KMS-11 (cell line): ENCODE data around the gene SHTN1.

Source experiments
- H2AFZ ChIP-seq: fragments of 200-600 bp; sonication (generic); 2 replicates; pipeline ENCODE4 v1.6.1; 2016; ENCODE audit warnings: antibody characterized with exemption, mixed run types, low read depth
- H3K27ac ChIP-seq: fragments of 200-600 bp; sonication (generic); 2 replicates; pipeline ENCODE4 v1.6.1; 2016; ENCODE audit warnings: mild to moderate bottlenecking, mixed run types
- H3K27me3 ChIP-seq: fragments of 200-600 bp; sonication (generic); 2 replicates; pipeline ENCODE4 v1.6.1; 2017; ENCODE audit warnings: mild to moderate bottlenecking, low read depth, mixed run types, moderate library complexity; ENCODE audit not compliant: insufficient read depth
- H3K36me3 ChIP-seq: fragments of 200-600 bp; sonication (generic); 2 replicates; pipeline ENCODE4 v1.6.1; 2017; ENCODE audit warnings: mild to moderate bottlenecking, mixed run types; ENCODE audit not compliant: insufficient read depth
- H3K4me1 ChIP-seq: fragments of 200-600 bp; sonication (generic); 2 replicates; pipeline ENCODE4 v1.6.1; 2016; ENCODE audit warnings: mild to moderate bottlenecking, low read depth, mixed run types; ENCODE audit not compliant: poor library complexity, severe bottlenecking
- H3K4me2 ChIP-seq: fragments of 200-600 bp; sonication (generic); 2 replicates; pipeline ENCODE4 v1.7.0; 2016; ENCODE audit warnings: mild to moderate bottlenecking, mixed run types
- H3K4me3 ChIP-seq: fragments of 200-600 bp; sonication (generic); IDR thresholded peaks from 2 replicates; pipeline ENCODE4 v1.6.1; 2017; ENCODE audit warnings: low read depth, low read length, mixed read lengths; ENCODE audit not compliant: insufficient read depth
- H3K79me2 ChIP-seq: fragments of 200-600 bp; sonication (generic); 2 replicates; pipeline ENCODE4 v1.6.1; 2016; ENCODE audit warnings: low read depth, mixed run types; ENCODE audit not compliant: insufficient read depth
- H3K9ac ChIP-seq: fragments of 200-600 bp; sonication (generic); 2 replicates; pipeline ENCODE4 v1.6.1; 2016; ENCODE audit warnings: mild to moderate bottlenecking, mixed run types
- H4K20me1 ChIP-seq: fragments of 200-600 bp; sonication (generic); 2 replicates; pipeline ENCODE4 v1.6.1; 2016; ENCODE audit warnings: mild to moderate bottlenecking, mixed run types; ENCODE audit not compliant: insufficient read depth
- TF ChIP-seq, protein P1 (sequence below): fragments of 200-600 bp; sonication (generic); conservative IDR thresholded peaks from 2 replicates; pipeline ENCODE4 v1.6.1; 2017; ENCODE audit warnings: low read depth, mild to moderate bottlenecking, antibody characterized with exemption, low read length, moderate library complexity, mixed read lengths

Gene SHTN1

DNA sequence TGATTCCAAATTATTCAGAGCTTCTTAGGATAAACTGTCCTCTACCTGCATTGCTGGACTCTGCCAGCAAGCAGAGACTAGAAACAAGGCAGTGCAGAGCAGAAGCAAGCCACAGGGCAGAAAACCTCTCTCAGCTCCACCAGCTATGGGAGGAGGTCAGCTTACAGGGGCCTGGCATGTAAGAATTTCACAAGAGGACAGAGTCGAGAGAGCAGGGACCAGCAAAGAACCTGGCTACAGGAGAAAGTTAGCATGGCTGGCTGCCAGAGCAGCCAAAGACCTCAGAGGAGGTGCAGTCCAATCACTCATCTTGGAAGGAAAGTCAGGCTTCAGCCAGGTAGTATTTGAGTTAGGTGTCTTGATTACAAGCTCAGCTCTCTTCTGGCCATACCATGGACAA lies 92.8 kb downstream of the SHTN1 start:
- no peaks in the 10 kb centered on the region for H4K20me1 ChIP-seq
- no peaks in the 10 kb centered on the region for H3K27me3 ChIP-seq
- H3K79me2 ChIP-seq: no peaks in the 10 kb centered on the region
- TF ChIP-seq, protein P1, sequence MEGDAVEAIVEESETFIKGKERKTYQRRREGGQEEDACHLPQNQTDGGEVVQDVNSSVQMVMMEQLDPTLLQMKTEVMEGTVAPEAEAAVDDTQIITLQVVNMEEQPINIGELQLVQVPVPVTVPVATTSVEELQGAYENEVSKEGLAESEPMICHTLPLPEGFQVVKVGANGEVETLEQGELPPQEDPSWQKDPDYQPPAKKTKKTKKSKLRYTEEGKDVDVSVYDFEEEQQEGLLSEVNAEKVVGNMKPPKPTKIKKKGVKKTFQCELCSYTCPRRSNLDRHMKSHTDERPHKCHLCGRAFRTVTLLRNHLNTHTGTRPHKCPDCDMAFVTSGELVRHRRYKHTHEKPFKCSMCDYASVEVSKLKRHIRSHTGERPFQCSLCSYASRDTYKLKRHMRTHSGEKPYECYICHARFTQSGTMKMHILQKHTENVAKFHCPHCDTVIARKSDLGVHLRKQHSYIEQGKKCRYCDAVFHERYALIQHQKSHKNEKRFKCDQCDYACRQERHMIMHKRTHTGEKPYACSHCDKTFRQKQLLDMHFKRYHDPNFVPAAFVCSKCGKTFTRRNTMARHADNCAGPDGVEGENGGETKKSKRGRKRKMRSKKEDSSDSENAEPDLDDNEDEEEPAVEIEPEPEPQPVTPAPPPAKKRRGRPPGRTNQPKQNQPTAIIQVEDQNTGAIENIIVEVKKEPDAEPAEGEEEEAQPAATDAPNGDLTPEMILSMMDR: no peak
- no peak overlapping the region for H3K9ac ChIP-seq
- H3K27ac ChIP-seq: no peak overlapping the region
- no peak overlapping the region for H2AFZ ChIP-seq
- no peaks in the 10 kb centered on the region for H3K36me3 ChIP-seq
- H3K4me1 ChIP-seq: peaks cover 8% of the 10 kb centered on the region
- H3K4me3 ChIP-seq: no peak overlapping the region
- no peak overlapping the region for H3K4me2 ChIP-seq

DNA sequence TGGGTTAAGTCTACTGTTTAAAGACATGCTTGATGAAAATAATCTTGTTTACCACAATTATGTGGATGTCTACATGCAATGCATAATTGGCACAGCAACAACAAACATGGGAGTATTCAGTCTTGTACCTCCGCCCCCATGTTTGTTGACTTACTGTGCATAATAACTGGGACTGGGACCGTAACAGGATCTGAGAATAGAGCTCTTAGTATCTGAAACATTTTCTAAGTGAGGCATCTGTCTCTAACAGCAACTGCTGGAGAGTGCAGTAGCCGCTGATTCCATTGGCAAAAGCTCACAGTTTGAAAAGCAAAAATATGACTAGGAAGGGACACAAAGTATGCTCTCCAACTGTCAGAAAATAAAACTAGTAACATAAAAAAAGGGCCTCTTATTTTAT lies 94.1 kb downstream of the SHTN1 start:
- Histone ChIP-seq H3K4me3 (no peak overlapping the region), H3K79me2 (no peaks in the 10 kb centered on the region), H3K36me3 (no peaks in the 10 kb centered on the region), H3K27ac (no peak overlapping the region), H4K20me1 (no peaks in the 10 kb centered on the region), H3K27me3 (no peaks in the 10 kb centered on the region), H3K4me1 (peaks cover 8% of the 10 kb centered on the region), H2AFZ (no peak overlapping the region), H3K9ac (no peak overlapping the region), H3K4me2 (no peak overlapping the region)
- TF ChIP-seq, protein P1: no peak

DNA sequence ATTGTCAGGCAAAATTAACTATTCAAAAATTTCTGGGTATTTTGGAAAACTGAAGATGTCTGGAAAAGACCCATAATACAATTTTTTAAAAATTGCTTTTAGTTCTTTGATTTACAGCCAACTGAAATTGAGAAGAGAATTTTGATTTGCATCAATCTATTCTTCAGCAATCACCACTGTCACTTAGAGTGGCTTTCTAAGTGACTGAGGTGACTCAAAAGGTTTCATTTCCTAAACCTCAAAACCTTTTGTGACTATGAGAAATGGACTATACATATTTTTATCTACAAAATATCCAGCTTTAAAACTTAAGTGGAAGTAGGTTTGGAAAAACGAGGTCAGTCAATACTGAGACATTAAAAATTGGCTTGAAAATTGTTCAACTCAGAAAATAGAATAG lies 95.7 kb downstream of the SHTN1 start:
- TF ChIP-seq, protein P1: no peak
- Histone ChIP-seq H3K4me2 (no peak overlapping the region), H4K20me1 (no peaks in the 10 kb centered on the region), H3K9ac (no peak overlapping the region), H3K27ac (no peak overlapping the region), H3K4me1 (peaks cover 8% of the 10 kb centered on the region), H3K79me2 (no peaks in the 10 kb centered on the region), H3K4me3 (no peak overlapping the region), H3K36me3 (no peaks in the 10 kb centered on the region), H2AFZ (no peak overlapping the region), H3K27me3 (no peaks in the 10 kb centered on the region)

DNA sequence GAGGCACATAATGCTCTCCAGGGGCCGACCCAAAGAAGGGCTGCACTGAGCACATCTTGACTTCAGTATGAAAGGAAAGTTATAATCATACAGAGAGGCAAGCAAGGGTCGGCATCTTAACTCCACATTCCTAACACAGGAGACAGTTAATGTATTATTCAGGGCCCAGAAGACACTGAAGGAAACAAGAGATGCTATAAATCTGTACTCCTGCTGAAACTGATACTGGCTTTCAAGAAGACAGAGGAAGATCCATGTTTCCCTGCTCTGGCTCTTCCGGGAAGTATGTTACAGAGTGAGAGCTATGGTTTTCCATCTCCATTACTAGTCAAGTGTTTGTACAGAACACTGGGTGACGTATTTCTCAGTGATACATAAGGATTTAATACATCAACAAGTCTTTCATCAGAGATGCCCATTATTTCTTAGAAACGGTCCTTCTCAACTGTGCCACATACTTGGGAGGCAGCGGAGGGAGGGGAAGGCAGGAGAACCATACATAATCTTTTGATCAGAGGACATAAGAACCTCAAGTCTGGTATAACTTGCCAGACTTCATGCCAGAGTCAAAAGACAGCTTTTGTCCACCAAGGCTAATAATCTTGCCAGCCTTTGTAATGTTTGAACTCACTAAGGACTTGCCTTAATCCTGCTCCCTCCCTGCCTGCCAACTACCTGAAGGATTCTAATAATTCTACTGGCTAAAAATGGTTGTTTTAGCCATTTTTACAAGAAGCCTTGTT lies 97.6 kb downstream of the SHTN1 start:
- TF ChIP-seq, protein P1: no peak
- no peak overlapping the region for H3K4me2 ChIP-seq

More for the DNA sequence above, 97.6 kb downstream of the SHTN1 start:
- Histone ChIP-seq H4K20me1 (no peaks in the 10 kb centered on the region), H3K36me3 (no peaks in the 10 kb centered on the region), H3K4me1 (peaks cover 8% of the 10 kb centered on the region), H2AFZ (no peak overlapping the region), H3K9ac (no peak overlapping the region), H3K27ac (no peak overlapping the region), H3K4me3 (no peak overlapping the region), H3K27me3 (no peaks in the 10 kb centered on the region), H3K79me2 (no peaks in the 10 kb centered on the region)
